Thyroid gland (tissue), 4 donors: ENCODE measurements around the gene DUOXA1.
"Not testable (repeated sequence)": the region's sequence is repeated elsewhere in the genome, so short reads cannot be mapped to it uniquely, and the experiment has no call there.

Experiments used
- CTCF ChIP-seq, 6 experiments: fragments of 200-600 bp in 3 of 6; fragments of 450-650 bp in 3 of 6; sonication (generic) in 3 of 6; IDR thresholded peaks; one replicate each; pipeline ENCODE4 v1.5.1; 2016 to 2019; ENCODE audit warnings: antibody characterized with exemption in 6 of 6, mild to moderate bottlenecking in 2 of 6, inconsistent platforms in 1 of 6, moderate library complexity in 1 of 6
- POLR2A ChIP-seq, 2 donors: fragments of 450-650 bp; IDR thresholded peaks; one replicate each; pipeline ENCODE4 v1.6.1; 2017; ENCODE audit warnings: antibody characterized with exemption in 2 of 2, mild to moderate bottlenecking in 2 of 2, moderate library complexity in 1 of 2

- not testable (repeated sequence) for TF ChIP-seq CTCF, POLR2A (IDR thresholded peaks at IDR 0.05)
Observed at GRCh38 chr15:45104170-45104569, 25.5 kb downstream of the DUOXA1 start.
